ENCODE measurements around the gene BCL11B. TPM values are rescaled to one million over a fixed set of nuclear protein-coding genes. Genes with fewer than 3 reads are reported as not detected.

BCL11B gene
- total and polyA plus RNA-seq, 9 of the 15 experiments (the other 6 are each of a cell fraction or from before 2014, with no cell fraction given): 0.09 TPM; not detected in 8

DNA sequence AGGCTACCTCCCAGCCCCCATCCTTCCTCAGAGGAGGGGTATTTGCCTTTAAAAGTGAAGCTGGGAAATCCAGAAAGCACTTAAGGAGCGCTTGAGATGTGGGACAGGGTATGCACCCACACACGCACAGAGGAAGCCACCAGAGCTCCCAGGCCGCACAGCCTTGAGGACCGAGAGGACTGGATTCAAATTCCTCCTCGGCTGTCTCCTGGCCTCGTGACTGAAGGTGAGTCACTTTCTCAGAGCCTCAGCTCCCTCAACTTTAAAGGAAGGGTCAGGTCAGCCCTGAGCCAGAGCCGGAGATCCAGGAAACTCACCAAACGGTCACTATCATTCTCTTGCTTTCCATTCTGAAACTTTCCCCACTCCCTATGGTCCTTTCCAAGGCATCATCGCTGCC, 37.6 kb downstream of the BCL11B start:
- intact Hi-C loops (cut with micrococcal nuclease): no loop called here
- no peak overlapping the region for H3K9ac ChIP-seq (ENCODE audit: insufficient read depth in 1 of 2, low read depth in 2 of 2, low read length in 2 of 2)
- TF ChIP-seq ZNF282 (CRISPR knock-in tag; IDR thresholded peaks at IDR 0.05) (no peak), CHD1 (IDR thresholded peaks at IDR 0.05; ENCODE audit: low read length) (no peak), SLC30A9 (CRISPR knock-in tag; IDR thresholded peaks at IDR 0.05) (no peak), SRSF1 (IDR thresholded peaks at IDR 0.05; ENCODE audit: low read depth, low read length) (no peak), ZBTB17 (CRISPR knock-in tag; IDR thresholded peaks at IDR 0.05) (no peak), ZKSCAN3 (CRISPR knock-in tag; IDR thresholded peaks at IDR 0.05) (no peak), ZKSCAN1 (IDR thresholded peaks at IDR 0.05; ENCODE audit: low read depth, low read length) (no peak), KLF6 (CRISPR knock-in tag; IDR thresholded peaks at IDR 0.05; ENCODE audit: borderline replicate concordance) (no peak), SMARCA4 (IDR thresholded peaks at IDR 0.05) (no peak), U2AF1 (optimal IDR thresholded peaks at IDR 0.05; ENCODE audit: low read depth, low read length) (no peak)
- TF ChIP-seq, protein P1, sequence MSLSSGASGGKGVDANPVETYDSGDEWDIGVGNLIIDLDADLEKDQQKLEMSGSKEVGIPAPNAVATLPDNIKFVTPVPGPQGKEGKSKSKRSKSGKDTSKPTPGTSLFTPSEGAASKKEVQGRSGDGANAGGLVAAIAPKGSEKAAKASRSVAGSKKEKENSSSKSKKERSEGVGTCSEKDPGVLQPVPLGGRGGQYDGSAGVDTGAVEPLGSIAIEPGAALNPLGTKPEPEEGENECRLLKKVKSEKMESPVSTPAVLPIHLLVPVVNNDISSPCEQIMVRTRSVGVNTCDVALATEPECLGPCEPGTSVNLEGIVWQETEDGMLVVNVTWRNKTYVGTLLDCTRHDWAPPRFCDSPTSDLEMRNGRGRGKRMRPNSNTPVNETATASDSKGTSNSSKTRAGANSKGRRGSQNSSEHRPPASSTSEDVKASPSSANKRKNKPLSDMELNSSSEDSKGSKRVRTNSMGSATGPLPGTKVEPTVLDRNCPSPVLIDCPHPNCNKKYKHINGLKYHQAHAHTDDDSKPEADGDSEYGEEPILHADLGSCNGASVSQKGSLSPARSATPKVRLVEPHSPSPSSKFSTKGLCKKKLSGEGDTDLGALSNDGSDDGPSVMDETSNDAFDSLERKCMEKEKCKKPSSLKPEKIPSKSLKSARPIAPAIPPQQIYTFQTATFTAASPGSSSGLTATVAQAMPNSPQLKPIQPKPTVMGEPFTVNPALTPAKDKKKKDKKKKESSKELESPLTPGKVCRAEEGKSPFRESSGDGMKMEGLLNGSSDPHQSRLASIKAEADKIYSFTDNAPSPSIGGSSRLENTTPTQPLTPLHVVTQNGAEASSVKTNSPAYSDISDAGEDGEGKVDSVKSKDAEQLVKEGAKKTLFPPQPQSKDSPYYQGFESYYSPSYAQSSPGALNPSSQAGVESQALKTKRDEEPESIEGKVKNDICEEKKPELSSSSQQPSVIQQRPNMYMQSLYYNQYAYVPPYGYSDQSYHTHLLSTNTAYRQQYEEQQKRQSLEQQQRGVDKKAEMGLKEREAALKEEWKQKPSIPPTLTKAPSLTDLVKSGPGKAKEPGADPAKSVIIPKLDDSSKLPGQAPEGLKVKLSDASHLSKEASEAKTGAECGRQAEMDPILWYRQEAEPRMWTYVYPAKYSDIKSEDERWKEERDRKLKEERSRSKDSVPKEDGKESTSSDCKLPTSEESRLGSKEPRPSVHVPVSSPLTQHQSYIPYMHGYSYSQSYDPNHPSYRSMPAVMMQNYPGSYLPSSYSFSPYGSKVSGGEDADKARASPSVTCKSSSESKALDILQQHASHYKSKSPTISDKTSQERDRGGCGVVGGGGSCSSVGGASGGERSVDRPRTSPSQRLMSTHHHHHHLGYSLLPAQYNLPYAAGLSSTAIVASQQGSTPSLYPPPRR (CRISPR knock-in tag; IDR thresholded peaks at IDR 0.05; ENCODE audit: borderline replicate concordance): no peak
- TF ChIP-seq, protein P2, sequence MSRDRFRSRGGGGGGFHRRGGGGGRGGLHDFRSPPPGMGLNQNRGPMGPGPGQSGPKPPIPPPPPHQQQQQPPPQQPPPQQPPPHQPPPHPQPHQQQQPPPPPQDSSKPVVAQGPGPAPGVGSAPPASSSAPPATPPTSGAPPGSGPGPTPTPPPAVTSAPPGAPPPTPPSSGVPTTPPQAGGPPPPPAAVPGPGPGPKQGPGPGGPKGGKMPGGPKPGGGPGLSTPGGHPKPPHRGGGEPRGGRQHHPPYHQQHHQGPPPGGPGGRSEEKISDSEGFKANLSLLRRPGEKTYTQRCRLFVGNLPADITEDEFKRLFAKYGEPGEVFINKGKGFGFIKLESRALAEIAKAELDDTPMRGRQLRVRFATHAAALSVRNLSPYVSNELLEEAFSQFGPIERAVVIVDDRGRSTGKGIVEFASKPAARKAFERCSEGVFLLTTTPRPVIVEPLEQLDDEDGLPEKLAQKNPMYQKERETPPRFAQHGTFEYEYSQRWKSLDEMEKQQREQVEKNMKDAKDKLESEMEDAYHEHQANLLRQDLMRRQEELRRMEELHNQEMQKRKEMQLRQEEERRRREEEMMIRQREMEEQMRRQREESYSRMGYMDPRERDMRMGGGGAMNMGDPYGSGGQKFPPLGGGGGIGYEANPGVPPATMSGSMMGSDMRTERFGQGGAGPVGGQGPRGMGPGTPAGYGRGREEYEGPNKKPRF (IDR thresholded peaks at IDR 0.05; ENCODE audit: low read depth, low read length): no peak
- TF ChIP-seq, protein P3, sequence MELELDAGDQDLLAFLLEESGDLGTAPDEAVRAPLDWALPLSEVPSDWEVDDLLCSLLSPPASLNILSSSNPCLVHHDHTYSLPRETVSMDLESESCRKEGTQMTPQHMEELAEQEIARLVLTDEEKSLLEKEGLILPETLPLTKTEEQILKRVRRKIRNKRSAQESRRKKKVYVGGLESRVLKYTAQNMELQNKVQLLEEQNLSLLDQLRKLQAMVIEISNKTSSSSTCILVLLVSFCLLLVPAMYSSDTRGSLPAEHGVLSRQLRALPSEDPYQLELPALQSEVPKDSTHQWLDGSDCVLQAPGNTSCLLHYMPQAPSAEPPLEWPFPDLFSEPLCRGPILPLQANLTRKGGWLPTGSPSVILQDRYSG (tag; conservative IDR thresholded peaks at IDR 0.05; ENCODE audit: low read depth): no peak
- TF ChIP-seq, protein P4, sequence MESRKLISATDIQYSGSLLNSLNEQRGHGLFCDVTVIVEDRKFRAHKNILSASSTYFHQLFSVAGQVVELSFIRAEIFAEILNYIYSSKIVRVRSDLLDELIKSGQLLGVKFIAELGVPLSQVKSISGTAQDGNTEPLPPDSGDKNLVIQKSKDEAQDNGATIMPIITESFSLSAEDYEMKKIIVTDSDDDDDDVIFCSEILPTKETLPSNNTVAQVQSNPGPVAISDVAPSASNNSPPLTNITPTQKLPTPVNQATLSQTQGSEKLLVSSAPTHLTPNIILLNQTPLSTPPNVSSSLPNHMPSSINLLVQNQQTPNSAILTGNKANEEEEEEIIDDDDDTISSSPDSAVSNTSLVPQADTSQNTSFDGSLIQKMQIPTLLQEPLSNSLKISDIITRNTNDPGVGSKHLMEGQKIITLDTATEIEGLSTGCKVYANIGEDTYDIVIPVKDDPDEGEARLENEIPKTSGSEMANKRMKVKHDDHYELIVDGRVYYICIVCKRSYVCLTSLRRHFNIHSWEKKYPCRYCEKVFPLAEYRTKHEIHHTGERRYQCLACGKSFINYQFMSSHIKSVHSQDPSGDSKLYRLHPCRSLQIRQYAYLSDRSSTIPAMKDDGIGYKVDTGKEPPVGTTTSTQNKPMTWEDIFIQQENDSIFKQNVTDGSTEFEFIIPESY (CRISPR knock-in tag; IDR thresholded peaks at IDR 0.05): no peak

More for the DNA sequence above, 37.6 kb downstream of the BCL11B start:
- Histone ChIP-seq H3K36me3 (ENCODE audit: control insufficient read depth, insufficient read depth, low read length) (no peaks in the 10 kb centered on the region), H3K27me3 (ENCODE audit: control insufficient read depth in 2 of 2, insufficient read depth in 2 of 2, low read length in 2 of 2) (peaks cover 0 to 7% of the 10 kb centered on the region in 2 experiments; a peak in 2 of 5 replicates), H3K4me3 (no peak overlapping the region), H3K79me2 (ENCODE audit: control insufficient read depth, insufficient read depth, low read length) (no peaks in the 10 kb centered on the region), H2AFZ (ENCODE audit: low read depth, low read length) (no peak overlapping the region), H3K9me1 (ENCODE audit: control insufficient read depth, insufficient read depth, low read length) (no peaks in the 10 kb centered on the region), H3K9me3 (replicated peaks; ENCODE audit: control insufficient read depth, insufficient read depth, low read depth, low read length) (no peaks in the 10 kb centered on the region), H4K20me1 (replicated peaks; ENCODE audit: control insufficient read depth, insufficient read depth, low read length) (no peaks in the 10 kb centered on the region), H3K4me2 (ENCODE audit: insufficient read depth, low read length) (no peak overlapping the region), H3K27ac (ENCODE audit: extremely low read depth, low read depth, low read length) (no peak overlapping the region), H3K4me1 (replicated peaks in 1 of 2; ENCODE audit: control insufficient read depth in 2 of 2, insufficient read depth in 2 of 2, low read length in 2 of 2) (peaks cover 0 to 3% of the 10 kb centered on the region in 2 experiments; a peak in 1 of 5 replicates)
- DNase-seq (ENCODE audit: extremely low read depth in 1 of 4, low spot score in 3 of 4) (no peak), ATAC-seq (no peak), FAIRE-seq (no peak)
- no TSS peak for BruUV-seq (replicated peaks)
- CTCF ChIA-PET (ENCODE audit: low intra/inter-chr PET ratio): no interaction called here
- in situ Hi-C loops (cut with MboI): no loop called here
- 2% methylated on average over 6 of the region's 9 CpGs for WGBS (ENCODE audit: insufficient coverage, low coverage, missing lambda C conversion rate)
- POLR2A ChIA-PET: no interaction called here
